Lower leg skin (tissue), 3 donors: Measurements from ENCODE around the gene PTPRU.

Source experiments
- POLR2A ChIP-seq, 2 donors: fragments of 450-650 bp; IDR thresholded peaks; one replicate each; pipeline ENCODE4 v1.6.1; 2016 to 2017; ENCODE audit warnings: antibody characterized with exemption in 2 of 2, mild to moderate bottlenecking in 1 of 2, moderate library complexity in 1 of 2
- TF ChIP-seq, protein P1 (sequence below), 3 donors: fragments of 450-650 bp; IDR thresholded peaks; one replicate each; pipeline ENCODE4 v1.5.1; 2016; ENCODE audit warnings: antibody characterized with exemption in 3 of 3, mild to moderate bottlenecking in 3 of 3, moderate library complexity in 2 of 3

- TF ChIP-seq, protein P1, sequence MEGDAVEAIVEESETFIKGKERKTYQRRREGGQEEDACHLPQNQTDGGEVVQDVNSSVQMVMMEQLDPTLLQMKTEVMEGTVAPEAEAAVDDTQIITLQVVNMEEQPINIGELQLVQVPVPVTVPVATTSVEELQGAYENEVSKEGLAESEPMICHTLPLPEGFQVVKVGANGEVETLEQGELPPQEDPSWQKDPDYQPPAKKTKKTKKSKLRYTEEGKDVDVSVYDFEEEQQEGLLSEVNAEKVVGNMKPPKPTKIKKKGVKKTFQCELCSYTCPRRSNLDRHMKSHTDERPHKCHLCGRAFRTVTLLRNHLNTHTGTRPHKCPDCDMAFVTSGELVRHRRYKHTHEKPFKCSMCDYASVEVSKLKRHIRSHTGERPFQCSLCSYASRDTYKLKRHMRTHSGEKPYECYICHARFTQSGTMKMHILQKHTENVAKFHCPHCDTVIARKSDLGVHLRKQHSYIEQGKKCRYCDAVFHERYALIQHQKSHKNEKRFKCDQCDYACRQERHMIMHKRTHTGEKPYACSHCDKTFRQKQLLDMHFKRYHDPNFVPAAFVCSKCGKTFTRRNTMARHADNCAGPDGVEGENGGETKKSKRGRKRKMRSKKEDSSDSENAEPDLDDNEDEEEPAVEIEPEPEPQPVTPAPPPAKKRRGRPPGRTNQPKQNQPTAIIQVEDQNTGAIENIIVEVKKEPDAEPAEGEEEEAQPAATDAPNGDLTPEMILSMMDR (IDR thresholded peaks at IDR 0.05), result no peak
- TF ChIP-seq POLR2A (IDR thresholded peaks at IDR 0.05), result no peak
Measured at GRCh38 chr1:29372108-29372507, 135.8 kb downstream of the PTPRU start.
